H1 (cell line): ENCODE data around the gene AGPAT3.

ENCODE experiments used
- FOSL1 ChIP-seq: IDR thresholded peaks from 2 replicates; pipeline ENCODE4 v1.6.1; 2011; ENCODE audit warnings: mild to moderate bottlenecking, low read depth, low read length, moderate library complexity; ENCODE audit not compliant: insufficient read depth
- GTF2F1 ChIP-seq: IDR thresholded peaks from 2 replicates; pipeline ENCODE4 v1.6.1; 2012; ENCODE audit warnings: low read depth, low read length, improper control_type of control experiment, borderline replicate concordance
- HDAC6 ChIP-seq: IDR thresholded peaks from one replicate; pipeline ENCODE4 v1.7.1; 2012; ENCODE audit warnings: low read depth, mild to moderate bottlenecking, inconsistent platforms, low read length, moderate library complexity
- POLR2A ChIP-seq, 2 experiments: IDR thresholded peaks; 1 replicate in 1 of 2; 2 replicates in 1 of 2; pipeline ENCODE4 v1.6.1; 2011; ENCODE audit warnings: low read depth in 2 of 2, low read length in 2 of 2, mild to moderate bottlenecking in 2 of 2; ENCODE audit errors: control extremely low read depth in 1 of 2
- POLR2AphosphoS5 ChIP-seq: IDR thresholded peaks from 2 replicates; pipeline ENCODE4 v1.6.1; 2011; ENCODE audit warnings: low read depth, low read length
- RAD21 ChIP-seq, 2 experiments: IDR thresholded peaks in 1 of 2; conservative IDR thresholded peaks in 1 of 2; 2 replicates each; pipeline ENCODE4 v1.6.1; 2011; ENCODE audit warnings: low read depth in 2 of 2, low read length in 2 of 2, improper control_type of control experiment in 1 of 2, inconsistent platforms in 1 of 2, mild to moderate bottlenecking in 1 of 2, moderate library complexity in 1 of 2
- RFX5 ChIP-seq: IDR thresholded peaks from 2 replicates; pipeline ENCODE4 v1.6.1; 2011; ENCODE audit warnings: low read depth, low read length, improper control_type of control experiment, borderline replicate concordance
- SAP30 ChIP-seq: fragments of 300-600 bp; sonication (generic); IDR thresholded peaks from 2 replicates; pipeline ENCODE4 v1.7.1; 2012; ENCODE audit warnings: low read length, moderate library complexity, mild to moderate bottlenecking, inconsistent platforms; ENCODE audit not compliant: insufficient read depth, insufficient replicate concordance
- TAF1 ChIP-seq: IDR thresholded peaks from 2 replicates; pipeline ENCODE4 v1.6.1; 2011; ENCODE audit warnings: mild to moderate bottlenecking, low read depth, low read length
- ZNF274 ChIP-seq: IDR thresholded peaks from 2 replicates; pipeline ENCODE4 v1.7.0; 2012; ENCODE audit warnings: low read length, borderline replicate concordance; ENCODE audit errors: extremely low read depth
- TF ChIP-seq, protein P1 (sequence below), 3 experiments: IDR thresholded peaks; 1 replicate in 2 of 3; 2 replicates in 1 of 3; pipeline versions ENCODE4 v1.5.1 to v1.6.1; 2011; ENCODE audit warnings: low read length in 3 of 3, mild to moderate bottlenecking in 3 of 3, inconsistent platforms in 2 of 3, low read depth in 1 of 3, moderate library complexity in 1 of 3; ENCODE audit not compliant: insufficient read depth in 1 of 3; ENCODE audit errors: control extremely low read depth in 1 of 3
- TF ChIP-seq, protein P2 (sequence below): IDR thresholded peaks from 2 replicates; pipeline ENCODE4 v1.6.1; 2011; ENCODE audit warnings: low read length, improper control_type of control experiment

DNA sequence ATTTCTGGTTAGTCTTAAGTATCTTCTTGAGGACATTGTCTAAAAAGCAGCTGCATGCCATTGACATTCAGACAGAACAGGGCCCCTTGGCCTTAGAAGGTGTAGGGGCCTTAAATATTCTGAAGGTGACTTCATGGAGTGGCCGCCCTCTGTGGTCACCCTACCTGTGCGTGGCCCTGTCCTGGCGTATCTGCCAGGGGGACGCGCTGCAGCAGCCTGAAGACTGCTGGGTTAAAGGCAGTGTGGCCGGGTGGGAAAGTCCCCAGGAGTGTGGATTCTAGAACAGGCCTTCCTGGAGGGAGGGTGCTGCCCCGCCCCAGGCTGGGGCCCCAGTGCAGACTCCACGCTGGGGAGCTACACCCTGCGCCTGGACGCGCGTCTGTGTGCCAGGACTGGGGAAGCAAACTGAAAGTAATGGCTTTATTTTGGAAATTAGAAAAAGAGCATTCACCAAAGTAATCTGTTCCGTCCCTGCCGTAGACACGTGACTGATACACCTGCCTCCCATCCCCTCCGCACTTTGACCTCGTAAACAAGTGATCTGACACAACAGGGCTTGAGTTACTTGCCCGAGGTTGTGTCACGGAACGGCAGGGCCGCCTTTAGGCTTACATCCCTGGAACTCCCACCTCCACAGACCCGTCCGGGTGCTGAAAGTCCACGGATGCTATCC lies 1.8 kb downstream of the AGPAT3 start:
- no peak for TF ChIP-seq TAF1
- no peak for TF ChIP-seq POLR2A (IDR thresholded peaks at IDR 0.05; ENCODE audit: control extremely low read depth in 1 of 2, low read depth in 2 of 2, low read length in 2 of 2)
- no peak for TF ChIP-seq SAP30
- TF ChIP-seq, protein P1, sequence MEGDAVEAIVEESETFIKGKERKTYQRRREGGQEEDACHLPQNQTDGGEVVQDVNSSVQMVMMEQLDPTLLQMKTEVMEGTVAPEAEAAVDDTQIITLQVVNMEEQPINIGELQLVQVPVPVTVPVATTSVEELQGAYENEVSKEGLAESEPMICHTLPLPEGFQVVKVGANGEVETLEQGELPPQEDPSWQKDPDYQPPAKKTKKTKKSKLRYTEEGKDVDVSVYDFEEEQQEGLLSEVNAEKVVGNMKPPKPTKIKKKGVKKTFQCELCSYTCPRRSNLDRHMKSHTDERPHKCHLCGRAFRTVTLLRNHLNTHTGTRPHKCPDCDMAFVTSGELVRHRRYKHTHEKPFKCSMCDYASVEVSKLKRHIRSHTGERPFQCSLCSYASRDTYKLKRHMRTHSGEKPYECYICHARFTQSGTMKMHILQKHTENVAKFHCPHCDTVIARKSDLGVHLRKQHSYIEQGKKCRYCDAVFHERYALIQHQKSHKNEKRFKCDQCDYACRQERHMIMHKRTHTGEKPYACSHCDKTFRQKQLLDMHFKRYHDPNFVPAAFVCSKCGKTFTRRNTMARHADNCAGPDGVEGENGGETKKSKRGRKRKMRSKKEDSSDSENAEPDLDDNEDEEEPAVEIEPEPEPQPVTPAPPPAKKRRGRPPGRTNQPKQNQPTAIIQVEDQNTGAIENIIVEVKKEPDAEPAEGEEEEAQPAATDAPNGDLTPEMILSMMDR (IDR thresholded peaks at IDR 0.05; ENCODE audit: control extremely low read depth in 1 of 3, insufficient read depth in 1 of 3, low read depth in 1 of 3, low read length in 3 of 3), result no peak
- TF ChIP-seq RFX5, result no peak
- TF ChIP-seq POLR2AphosphoS5, result no peak
- TF ChIP-seq RAD21 (IDR thresholded peaks at IDR 0.05 in 1 of 2, conservative IDR thresholded peaks at IDR 0.05 in 1 of 2; ENCODE audit: low read depth in 2 of 2, low read length in 2 of 2), result no peak
- TF ChIP-seq HDAC6, result no peak
- no peak for TF ChIP-seq GTF2F1
- no peak for TF ChIP-seq ZNF274
- TF ChIP-seq, protein P2, sequence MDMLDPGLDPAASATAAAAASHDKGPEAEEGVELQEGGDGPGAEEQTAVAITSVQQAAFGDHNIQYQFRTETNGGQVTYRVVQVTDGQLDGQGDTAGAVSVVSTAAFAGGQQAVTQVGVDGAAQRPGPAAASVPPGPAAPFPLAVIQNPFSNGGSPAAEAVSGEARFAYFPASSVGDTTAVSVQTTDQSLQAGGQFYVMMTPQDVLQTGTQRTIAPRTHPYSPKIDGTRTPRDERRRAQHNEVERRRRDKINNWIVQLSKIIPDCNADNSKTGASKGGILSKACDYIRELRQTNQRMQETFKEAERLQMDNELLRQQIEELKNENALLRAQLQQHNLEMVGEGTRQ, result peak; percentile 39; the same call in 1 of the 2 replicates
- no peak for TF ChIP-seq FOSL1
